HepG2 (cell line): Measurements from ENCODE around the gene AKR1C4. TPM values are rescaled to one million over a fixed set of nuclear protein-coding genes. Genes with fewer than 3 reads are reported as not detected.

ENCODE experiments used
- HMGA1 ChIP-seq: sonication (generic); formaldehyde crosslinking; conservative IDR thresholded peaks from 2 replicates; pipeline ENCODE4 v1.4.0; 2020; ENCODE audit warnings: missing genetic modification reagents
- KDM1A ChIP-seq: IDR thresholded peaks from 2 replicates; pipeline ENCODE4 v1.6.1; 2016; ENCODE audit warnings: missing compliant biosample characterization
- MED13 ChIP-seq: sonication (generic); formaldehyde crosslinking; IDR thresholded peaks from 2 replicates; pipeline ENCODE4 v1.5.0; 2020; ENCODE audit warnings: missing genetic modification reagents
- SOX13 ChIP-seq, 3 experiments: fragments of 450-650 bp in 1 of 3; sonication (generic) in 1 of 3; formaldehyde crosslinking in 1 of 3; IDR thresholded peaks in 2 of 3; conservative IDR thresholded peaks in 1 of 3; 2 replicates each; pipeline versions ENCODE4 v1.5.0 to v1.6.1; 2016 to 2020; ENCODE audit warnings: antibody characterized with exemption in 1 of 3, mild to moderate bottlenecking in 1 of 3, missing compliant biosample characterization in 1 of 3, missing genetic modification reagents in 1 of 3, moderate library complexity in 1 of 3
- SYNCRIP ChIP-seq: fragments of 200-400 bp; formaldehyde crosslinking; IDR thresholded peaks from 2 replicates; pipeline ENCODE4 v1.6.1; 2018; ENCODE audit warnings: mild to moderate bottlenecking, low read depth, low read length; ENCODE audit not compliant: insufficient read depth
- TCF7L2 ChIP-seq: IDR thresholded peaks from 2 replicates; pipeline ENCODE4 v1.6.1; 2011; ENCODE audit warnings: mild to moderate bottlenecking, low read depth, low read length, moderate library complexity
- THAP8 ChIP-seq: sonication (generic); formaldehyde crosslinking; IDR thresholded peaks from 2 replicates; pipeline ENCODE4 v1.5.1; 2020; ENCODE audit warnings: missing genetic modification reagents, mild to moderate bottlenecking, borderline replicate concordance
- XBP1 ChIP-seq: sonication (generic); formaldehyde crosslinking; IDR thresholded peaks from 2 replicates; pipeline ENCODE4 v1.5.0; 2020; ENCODE audit warnings: missing genetic modification reagents
- ZFP62 ChIP-seq: sonication (generic); formaldehyde crosslinking; IDR thresholded peaks from 2 replicates; pipeline ENCODE4 v1.4.0; 2020; ENCODE audit warnings: missing genetic modification reagents
- ZMAT3 ChIP-seq: sonication (generic); formaldehyde crosslinking; conservative IDR thresholded peaks from 2 replicates; pipeline ENCODE4 v1.7.0; 2021; ENCODE audit warnings: missing genetic modification reagents
- ZNF547 ChIP-seq: sonication (generic); formaldehyde crosslinking; IDR thresholded peaks from 2 replicates; pipeline ENCODE4 v1.5.1; 2020; ENCODE audit warnings: mild to moderate bottlenecking, missing genetic modification reagents
- ZNF770 ChIP-seq: sonication (generic); formaldehyde crosslinking; IDR thresholded peaks from 2 replicates; pipeline ENCODE4 v1.5.0; 2020; ENCODE audit warnings: mild to moderate bottlenecking, missing genetic modification reagents
- ZNF777 ChIP-seq: sonication (generic); formaldehyde crosslinking; IDR thresholded peaks from 2 replicates; pipeline ENCODE4 v1.4.0; 2020; ENCODE audit warnings: missing genetic modification reagents
- ZNF780A ChIP-seq: sonication (generic); formaldehyde crosslinking; IDR thresholded peaks from 2 replicates; pipeline ENCODE4 v1.8.0; 2022; ENCODE audit warnings: mild to moderate bottlenecking, missing genetic modification reagents, moderate library complexity
- polyA plus RNA-seq, 8 experiments: library from polyadenylated mRNA; depleted of rRNA in 3 of 8; stranded (reverse) in 7 of 8; unstranded in 1 of 8; fragments of >200 nt; fragmentation: Illumina TruSeq in 4 of 8; extraction: Trizol in 4 of 8; gene quantifications; 2 replicates each; pipeline versions ENCODE4 v1.2.1 to v1.2.3, GENCODE V29; 2011 to 2016; ENCODE audit warnings: low read depth in 4 of 8, missing spikeins in 1 of 8, mixed read lengths in 1 of 8; ENCODE audit not compliant: insufficient read depth in 1 of 8
- total RNA-seq, 5 experiments: library from RNA; depleted of rRNA; stranded (reverse); fragments of >200 nt; fragmentation: Illumina TruSeq; extraction: Trizol; gene quantifications; 2 replicates each; pipeline ENCODE4 v1.2.3, GENCODE V29; 2016; ENCODE audit warnings: low read depth in 1 of 5
- TF ChIP-seq, protein P1 (sequence below): sonication (generic); formaldehyde crosslinking; IDR thresholded peaks from 2 replicates; pipeline ENCODE4 v1.5.1; 2020; ENCODE audit warnings: mild to moderate bottlenecking, missing genetic modification reagents, borderline replicate concordance
- TF ChIP-seq, protein P2 (sequence below): sonication (generic); formaldehyde crosslinking; IDR thresholded peaks from 2 replicates; pipeline ENCODE4 v1.4.0; 2020; ENCODE audit warnings: missing genetic modification reagents
- TF ChIP-seq, protein P3 (sequence below): sonication (generic); formaldehyde crosslinking; IDR thresholded peaks from 2 replicates; pipeline ENCODE4 v1.4.0; 2020; ENCODE audit warnings: missing genetic modification reagents
- TF ChIP-seq, protein P4 (sequence below): sonication (generic); formaldehyde crosslinking; IDR thresholded peaks from 2 replicates; pipeline ENCODE4 v1.5.1; 2020; ENCODE audit warnings: mild to moderate bottlenecking, missing genetic modification reagents, moderate library complexity

Gene AKR1C4
- total and polyA plus RNA-seq, 2 of the 13 experiments (the other 11 are each of a cell fraction or from before 2014, with no cell fraction given): 0.18 to 1.3 TPM

DNA sequence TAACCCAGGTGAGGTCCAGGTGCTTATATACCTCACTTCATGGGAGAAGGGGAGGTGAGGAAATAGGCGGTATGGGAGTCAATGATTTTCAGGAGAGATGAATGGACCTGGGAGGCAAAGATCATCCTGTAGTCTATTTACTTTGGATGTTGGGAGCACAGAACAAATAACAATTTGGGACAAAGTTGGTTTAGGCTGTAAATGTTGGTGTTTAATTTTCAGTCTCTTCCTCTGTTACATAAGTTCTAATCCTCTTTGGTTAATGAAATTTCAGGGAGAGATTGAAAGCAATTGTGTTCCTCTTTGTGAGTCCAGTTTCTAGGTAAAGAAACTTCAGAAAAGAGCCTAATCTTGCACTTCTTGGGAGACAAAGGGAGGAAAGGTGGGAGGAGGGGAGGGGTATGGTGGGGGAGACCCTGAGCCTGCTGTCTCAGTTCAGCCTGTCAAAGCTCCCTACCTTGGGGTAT is 46.9 kb downstream of the AKR1C4 start (continued):
- TF ChIP-seq, protein P1, sequence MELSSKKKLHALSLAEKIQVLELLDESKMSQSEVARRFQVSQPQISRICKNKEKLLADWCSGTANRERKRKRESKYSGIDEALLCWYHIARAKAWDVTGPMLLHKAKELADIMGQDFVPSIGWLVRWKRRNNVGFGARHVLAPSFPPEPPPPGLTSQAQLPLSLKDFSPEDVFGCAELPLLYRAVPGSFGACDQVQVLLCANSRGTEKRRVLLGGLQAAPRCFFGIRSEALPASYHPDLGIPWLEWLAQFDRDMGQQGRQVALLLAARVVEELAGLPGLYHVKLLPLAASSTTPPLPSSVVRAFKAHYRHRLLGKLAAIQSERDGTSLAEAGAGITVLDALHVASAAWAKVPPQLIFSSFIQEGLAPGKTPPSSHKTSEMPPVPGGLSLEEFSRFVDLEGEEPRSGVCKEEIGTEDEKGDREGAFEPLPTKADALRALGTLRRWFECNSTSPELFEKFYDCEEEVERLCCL (CRISPR knock-in tag): no peak
- TF ChIP-seq XBP1 (CRISPR knock-in tag) (no peak), ZNF770 (CRISPR knock-in tag) (no peak), ZNF547 (no peak), ZMAT3 (CRISPR knock-in tag) (no peak), SYNCRIP (no peak), THAP8 (no peak), ZNF777 (CRISPR knock-in tag) (no peak), TCF7L2 (no peak), ZNF780A (CRISPR knock-in tag) (no peak), ZFP62 (CRISPR knock-in tag) (no peak), KDM1A (CRISPR knock-in tag) (peak; percentile 95), MED13 (peak; percentile 79; the same call in 1 of the 2 replicates), HMGA1 (CRISPR knock-in tag) (no peak), SOX13 (IDR thresholded peaks at IDR 0.05) (peak; percentile 70), SOX13 (CRISPR knock-in tag; conservative IDR thresholded peaks at IDR 0.05 in 1 of 2, IDR thresholded peaks at IDR 0.05 in 1 of 2) (peak in 1 of 2 experiments; percentile 93; a peak in 2 of 4 replicates)
- TF ChIP-seq, protein P2, sequence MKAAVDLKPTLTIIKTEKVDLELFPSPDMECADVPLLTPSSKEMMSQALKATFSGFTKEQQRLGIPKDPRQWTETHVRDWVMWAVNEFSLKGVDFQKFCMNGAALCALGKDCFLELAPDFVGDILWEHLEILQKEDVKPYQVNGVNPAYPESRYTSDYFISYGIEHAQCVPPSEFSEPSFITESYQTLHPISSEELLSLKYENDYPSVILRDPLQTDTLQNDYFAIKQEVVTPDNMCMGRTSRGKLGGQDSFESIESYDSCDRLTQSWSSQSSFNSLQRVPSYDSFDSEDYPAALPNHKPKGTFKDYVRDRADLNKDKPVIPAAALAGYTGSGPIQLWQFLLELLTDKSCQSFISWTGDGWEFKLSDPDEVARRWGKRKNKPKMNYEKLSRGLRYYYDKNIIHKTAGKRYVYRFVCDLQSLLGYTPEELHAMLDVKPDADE (CRISPR knock-in tag): no peak
- TF ChIP-seq, protein P3, sequence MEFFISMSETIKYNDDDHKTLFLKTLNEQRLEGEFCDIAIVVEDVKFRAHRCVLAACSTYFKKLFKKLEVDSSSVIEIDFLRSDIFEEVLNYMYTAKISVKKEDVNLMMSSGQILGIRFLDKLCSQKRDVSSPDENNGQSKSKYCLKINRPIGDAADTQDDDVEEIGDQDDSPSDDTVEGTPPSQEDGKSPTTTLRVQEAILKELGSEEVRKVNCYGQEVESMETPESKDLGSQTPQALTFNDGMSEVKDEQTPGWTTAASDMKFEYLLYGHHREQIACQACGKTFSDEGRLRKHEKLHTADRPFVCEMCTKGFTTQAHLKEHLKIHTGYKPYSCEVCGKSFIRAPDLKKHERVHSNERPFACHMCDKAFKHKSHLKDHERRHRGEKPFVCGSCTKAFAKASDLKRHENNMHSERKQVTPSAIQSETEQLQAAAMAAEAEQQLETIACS: no peak
- TF ChIP-seq, protein P4, sequence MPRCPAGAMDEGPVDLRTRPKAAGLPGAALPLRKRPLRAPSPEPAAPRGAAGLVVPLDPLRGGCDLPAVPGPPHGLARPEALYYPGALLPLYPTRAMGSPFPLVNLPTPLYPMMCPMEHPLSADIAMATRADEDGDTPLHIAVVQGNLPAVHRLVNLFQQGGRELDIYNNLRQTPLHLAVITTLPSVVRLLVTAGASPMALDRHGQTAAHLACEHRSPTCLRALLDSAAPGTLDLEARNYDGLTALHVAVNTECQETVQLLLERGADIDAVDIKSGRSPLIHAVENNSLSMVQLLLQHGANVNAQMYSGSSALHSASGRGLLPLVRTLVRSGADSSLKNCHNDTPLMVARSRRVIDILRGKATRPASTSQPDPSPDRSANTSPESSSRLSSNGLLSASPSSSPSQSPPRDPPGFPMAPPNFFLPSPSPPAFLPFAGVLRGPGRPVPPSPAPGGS (CRISPR knock-in tag): no peak
